CD4-positive, alpha-beta T cell treated with Interleukin-1 beta for 1 hour (primary cell): Measurements from ENCODE around the gene POM121C.
"Not testable (repeated sequence)": the region's sequence is repeated elsewhere in the genome, so short reads cannot be mapped to it uniquely, and the experiment has no call there.

ENCODE experiments used
- DNase-seq, 2 donors: peaks; one replicate each; pipeline ENCODE4 v3.0.0-alpha.2; 2020 to 2022

Gene POM121C

DNA sequence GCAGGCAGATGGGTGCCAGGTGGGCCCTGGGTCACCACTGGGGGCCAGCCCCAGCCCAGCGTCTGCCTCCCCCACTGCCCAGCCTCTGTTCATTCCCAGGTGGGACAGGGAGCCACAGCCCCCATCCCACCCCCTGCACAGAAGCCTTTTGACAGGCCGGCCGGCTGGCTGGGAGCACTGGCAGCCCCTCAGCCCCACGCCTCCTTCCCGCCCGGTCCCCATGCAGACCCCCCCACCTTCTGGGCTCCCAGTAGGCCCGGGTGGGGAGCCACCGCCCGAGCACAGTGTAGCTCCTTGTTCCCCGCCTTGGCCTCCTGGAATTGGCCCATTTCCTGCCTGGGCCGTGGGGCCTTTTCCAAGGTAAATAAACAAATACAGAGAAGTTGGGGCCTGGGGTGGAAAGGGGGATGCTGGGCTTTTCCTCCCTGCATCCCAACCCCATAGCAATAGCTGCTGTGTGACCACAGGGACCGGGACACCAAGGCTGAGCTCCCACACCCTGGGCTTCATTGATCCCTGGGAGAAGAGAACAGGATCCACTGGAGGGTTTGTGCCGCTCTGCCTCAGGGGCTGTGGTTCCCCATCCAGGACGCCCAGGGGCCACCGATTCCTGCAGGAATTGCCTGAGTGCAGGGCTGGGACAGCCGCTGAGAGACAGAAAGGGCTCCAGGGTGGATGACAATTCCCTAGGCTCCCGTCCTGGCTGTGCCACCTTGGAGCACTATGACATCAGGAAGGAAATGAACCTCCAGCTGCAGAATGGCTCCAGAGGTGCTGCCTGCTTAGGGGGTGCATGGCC is 111.4 kb downstream of the POM121C start:
- not testable (repeated sequence) for DNase-seq

DNA sequence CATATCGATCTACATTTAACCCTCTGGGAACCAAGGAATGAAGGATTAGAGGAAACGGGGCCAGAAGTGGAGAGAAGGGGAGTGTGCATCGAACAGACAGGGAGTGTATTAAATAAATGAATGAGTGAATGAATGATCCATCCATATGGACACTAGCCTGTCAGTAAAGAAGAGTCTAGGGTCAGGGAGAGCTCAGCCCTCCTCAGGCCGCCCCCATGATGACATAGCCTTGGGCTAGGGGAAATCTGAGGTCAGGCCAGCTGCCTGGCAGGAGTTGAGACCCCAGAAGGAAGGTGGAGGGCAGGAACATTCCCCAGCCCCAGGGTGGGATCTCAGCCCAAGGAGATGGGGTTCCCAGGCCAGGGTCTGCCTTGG is 112.0 kb downstream of the POM121C start:
- DNase-seq: not testable (repeated sequence)

- DNase-seq: not testable (repeated sequence)
Measured at GRCh38 chr7:75367313-75367712, 118.8 kb downstream of the POM121C start.
